Measurements from ENCODE around the gene AATF.

Gene AATF

DNA sequence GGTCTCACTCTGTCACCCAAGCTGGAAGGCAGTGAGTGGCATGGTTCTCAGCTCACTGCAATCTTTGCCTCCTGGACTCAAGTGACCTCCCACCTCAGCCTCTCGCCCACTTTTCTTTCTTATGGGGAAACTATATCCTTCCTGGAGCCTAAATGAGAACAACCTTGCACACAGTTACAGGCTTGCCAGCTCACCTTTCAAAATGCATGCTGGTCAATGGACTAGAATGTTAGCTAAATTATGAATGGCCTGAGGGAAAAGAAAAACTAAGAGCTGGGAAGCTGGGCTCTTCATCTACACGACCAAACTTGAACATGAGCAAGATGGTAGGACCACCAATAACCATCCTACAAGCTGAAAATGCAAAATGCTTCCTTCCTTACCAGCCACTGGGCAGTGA, 22.1 kb upstream of the AATF start:
- Histone ChIP-seq H3K27me3 (ENCODE audit: insufficient read depth, low read length, poor library complexity) (peaks cover 5% of the 10 kb centered on the region), H3K36me3 (ENCODE audit: control insufficient read depth, insufficient read depth, low read length) (peaks cover 4% of the 10 kb centered on the region)
- no CpG with 5 or more reads among the region's 2 CpGs for WGBS (ENCODE audit: extremely low coverage, insufficient coverage, low lambda C conversion rate)

DNA sequence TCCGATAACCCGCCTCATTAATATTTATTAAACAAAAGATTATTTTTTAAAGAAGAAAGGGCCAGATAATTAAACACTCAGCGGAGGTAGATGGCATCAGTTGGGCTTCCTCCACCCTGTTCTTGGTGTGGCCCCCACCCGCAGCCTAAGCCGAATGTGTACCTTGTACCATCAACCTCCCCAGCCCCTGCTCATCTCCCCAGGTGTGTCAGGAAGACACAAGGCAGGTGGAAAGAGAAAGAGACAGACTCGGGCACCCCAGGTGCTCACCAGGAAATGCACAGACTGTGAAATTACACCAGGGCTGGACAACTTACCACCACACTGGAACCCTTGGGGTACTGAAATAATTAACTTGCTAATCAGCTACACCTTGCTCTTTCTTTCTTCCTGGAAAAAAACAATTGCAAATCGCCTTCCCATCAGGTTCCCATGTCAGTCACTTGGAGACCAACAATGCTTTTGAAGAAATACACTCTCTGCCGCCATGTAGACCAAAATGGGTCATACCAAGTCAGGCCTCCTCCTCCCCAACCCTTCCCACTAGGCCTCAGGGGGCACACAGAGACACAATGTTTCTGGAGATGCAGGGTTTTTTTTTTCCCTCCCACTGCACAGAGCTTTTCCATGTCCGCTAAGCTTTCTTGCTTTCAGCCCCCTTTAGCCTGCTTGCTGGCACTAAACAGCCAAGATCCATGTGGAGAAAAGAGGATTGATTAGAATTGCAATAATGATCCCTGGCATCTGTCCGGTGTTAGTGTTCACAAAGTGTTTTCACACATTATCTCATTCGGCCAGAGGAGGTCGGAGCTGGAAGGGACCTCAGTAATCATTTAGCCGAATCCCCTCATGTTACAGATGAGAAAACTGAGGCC, 20.0 kb upstream of the AATF start:
- H3K4me2 ChIP-seq (ENCODE audit: low read length) = no peak overlapping the region
- H4K5ac ChIP-seq (ENCODE audit: low read length) = no peak overlapping the region
- H2BK120ac ChIP-seq (ENCODE audit: low read depth, low read length) = peak overlapping the region; percentile 35
- peaks cover 18% of the 10 kb centered on the region for H3K79me1 ChIP-seq (ENCODE audit: low read length)
- no peak overlapping the region for H2AK5ac ChIP-seq (ENCODE audit: low read length)
- peak overlapping the region; percentile 29 for H3K9ac ChIP-seq (ENCODE audit: low read length)
- H3K4me3 ChIP-seq (ENCODE audit: low read length) = no peak overlapping the region
- no peak overlapping the region for H3K23ac ChIP-seq (ENCODE audit: low read length)
- H3K79me2 ChIP-seq (ENCODE audit: control insufficient read depth, insufficient read depth, low read length) = peaks cover 25% of the 10 kb centered on the region
- no peak overlapping the region for H4K8ac ChIP-seq (ENCODE audit: low read depth, low read length)
- peak overlapping the region; percentile 50 for H3K27ac ChIP-seq (ENCODE audit: low read depth, low read length)
- H3K4ac ChIP-seq (ENCODE audit: low read depth, low read length) = peak overlapping the region; percentile 8
- peaks cover 9% of the 10 kb centered on the region for H3K36me3 ChIP-seq (ENCODE audit: control insufficient read depth, insufficient read depth, low read length)
- H2BK15ac ChIP-seq (replicated peaks; ENCODE audit: low read depth) = no peak overlapping the region
- H3K27me3 ChIP-seq (ENCODE audit: insufficient read depth, low read length, poor library complexity) = peaks cover 17% of the 10 kb centered on the region
- H3K4me1 ChIP-seq (ENCODE audit: control insufficient read depth, low read depth, low read length) = peaks cover 55% of the 10 kb centered on the region
- WGBS (ENCODE audit: extremely low coverage, insufficient coverage, low lambda C conversion rate) = no CpG with 5 or more reads among the region's 13 CpGs
- peak overlapping the region; percentile 72 for H3K56ac ChIP-seq (ENCODE audit: low read length)
- no peak for DNase-seq
- H3K18ac ChIP-seq (ENCODE audit: low read length) = peak overlapping the region; percentile 64
- peak overlapping the region; percentile 24 for H2BK5ac ChIP-seq (ENCODE audit: low read length)

More for the DNA sequence above, 22.1 kb upstream of the AATF start:
- peaks cover 12% of the 10 kb centered on the region for H3K79me1 ChIP-seq (ENCODE audit: low read length)
- H3K4me1 ChIP-seq (ENCODE audit: control insufficient read depth, low read depth, low read length) = peaks cover 59% of the 10 kb centered on the region
- peak overlapping the region; percentile 68 for H2AK5ac ChIP-seq (ENCODE audit: low read length)
- H4K8ac ChIP-seq (ENCODE audit: low read depth, low read length) = no peak overlapping the region
- H3K79me2 ChIP-seq (ENCODE audit: control insufficient read depth, insufficient read depth, low read length) = peaks cover 10% of the 10 kb centered on the region
- H3K56ac ChIP-seq (ENCODE audit: low read length) = peak overlapping the region; percentile 80
- no peak overlapping the region for H2BK15ac ChIP-seq (replicated peaks; ENCODE audit: low read depth)
- H4K5ac ChIP-seq (ENCODE audit: low read length) = peak overlapping the region; percentile 85
- H2BK120ac ChIP-seq (ENCODE audit: low read depth, low read length) = peak overlapping the region; percentile 45
- H2BK5ac ChIP-seq (ENCODE audit: low read length) = peak overlapping the region; percentile 87
- no peak overlapping the region for H3K4me3 ChIP-seq (ENCODE audit: low read length)
- H3K27ac ChIP-seq (ENCODE audit: low read depth, low read length) = peak overlapping the region; percentile 64
- DNase-seq = no peak
- peak overlapping the region; percentile 51 for H3K9ac ChIP-seq (ENCODE audit: low read length)
- peak overlapping the region; percentile 85 for H3K18ac ChIP-seq (ENCODE audit: low read length)
- H3K23ac ChIP-seq (ENCODE audit: low read length) = peak overlapping the region; percentile 38
- peak overlapping the region; percentile 71 for H3K4ac ChIP-seq (ENCODE audit: low read depth, low read length)
- H3K4me2 ChIP-seq (ENCODE audit: low read length) = no peak overlapping the region

DNA sequence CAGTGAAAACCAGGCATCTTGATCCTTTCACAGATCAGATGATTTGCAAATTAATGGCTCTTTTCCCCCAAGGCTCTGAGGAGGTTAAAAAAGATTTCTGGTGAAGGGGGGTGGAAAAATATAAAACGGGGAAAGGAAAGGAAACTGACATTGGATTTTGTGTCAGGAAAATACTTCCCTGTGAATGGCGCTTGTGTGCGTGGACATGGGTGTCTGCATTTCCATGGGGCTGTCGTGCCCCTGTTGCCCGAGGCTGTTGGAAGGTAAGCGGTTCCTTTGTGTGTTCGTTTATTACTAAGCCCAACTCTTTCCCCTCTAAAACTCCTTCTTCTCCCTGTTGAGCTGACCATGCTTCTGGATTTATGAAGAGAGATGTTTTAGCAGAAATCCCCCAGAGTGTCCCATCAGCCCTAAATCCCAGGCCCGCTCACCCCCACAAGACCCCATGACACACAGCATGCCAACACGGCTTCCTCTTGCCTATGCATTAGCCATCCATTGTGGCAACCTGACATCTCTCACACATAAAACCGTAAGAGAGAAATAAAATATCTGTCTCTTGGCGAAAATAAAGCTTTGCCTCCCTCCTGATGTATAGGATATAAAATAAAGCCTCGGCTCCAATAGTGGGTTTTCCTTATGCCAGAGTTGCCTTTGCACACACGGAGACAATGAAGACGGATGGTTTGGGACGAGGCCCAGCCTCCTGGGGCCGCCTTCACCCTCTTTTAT, 18.7 kb upstream of the AATF start:
- peak overlapping the region; percentile 72 for H3K56ac ChIP-seq (ENCODE audit: low read length)
- H2AK5ac ChIP-seq (ENCODE audit: low read length) = no peak overlapping the region
- H2BK120ac ChIP-seq (ENCODE audit: low read depth, low read length) = no peak overlapping the region
- peaks cover 38% of the 10 kb centered on the region for H3K79me2 ChIP-seq (ENCODE audit: control insufficient read depth, insufficient read depth, low read length)
- peaks cover 21% of the 10 kb centered on the region for H3K79me1 ChIP-seq (ENCODE audit: low read length)
- peak overlapping the region; percentile 64 for H3K18ac ChIP-seq (ENCODE audit: low read length)
- H3K4ac ChIP-seq (ENCODE audit: low read depth, low read length) = peak overlapping the region; percentile 23
- H3K36me3 ChIP-seq (ENCODE audit: control insufficient read depth, insufficient read depth, low read length) = peaks cover 10% of the 10 kb centered on the region
- no peak overlapping the region for H3K4me2 ChIP-seq (ENCODE audit: low read length)
- peaks cover 19% of the 10 kb centered on the region for H3K27me3 ChIP-seq (ENCODE audit: insufficient read depth, low read length, poor library complexity)
- no peak overlapping the region for H3K27ac ChIP-seq (ENCODE audit: low read depth, low read length)
- DNase-seq = no peak
- H3K4me3 ChIP-seq (ENCODE audit: low read length) = no peak overlapping the region
- H3K23ac ChIP-seq (ENCODE audit: low read length) = no peak overlapping the region
- WGBS (ENCODE audit: extremely low coverage, insufficient coverage, low lambda C conversion rate) = no CpG with 5 or more reads among the region's 16 CpGs
- H3K4me1 ChIP-seq (ENCODE audit: control insufficient read depth, low read depth, low read length) = peaks cover 53% of the 10 kb centered on the region
- H2BK5ac ChIP-seq (ENCODE audit: low read length) = no peak overlapping the region
- H4K5ac ChIP-seq (ENCODE audit: low read length) = no peak overlapping the region
- H4K8ac ChIP-seq (ENCODE audit: low read depth, low read length) = no peak overlapping the region
- peak overlapping the region; percentile 38 for H3K9ac ChIP-seq (ENCODE audit: low read length)
- H2BK15ac ChIP-seq (replicated peaks; ENCODE audit: low read depth) = peak overlapping the region; percentile 7

DNA sequence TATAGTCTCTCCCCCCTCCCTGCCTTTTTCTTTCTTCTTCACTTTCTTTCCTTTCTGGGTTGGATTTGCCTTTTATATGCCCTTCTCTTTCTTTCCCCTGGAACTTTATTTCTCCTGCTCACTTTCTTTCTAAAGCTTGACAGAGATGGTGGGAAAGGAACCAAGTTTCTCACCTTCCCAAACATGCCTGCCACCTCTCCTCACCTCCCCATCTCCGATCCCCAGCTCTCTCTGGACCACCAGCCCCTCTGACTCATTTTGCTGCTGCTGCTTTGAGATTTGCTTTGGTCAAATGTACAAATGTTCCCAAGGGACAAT, 18.2 kb upstream of the AATF start:
- no peak for DNase-seq
- H3K18ac ChIP-seq (ENCODE audit: low read length) = no peak overlapping the region
- H3K4me2 ChIP-seq (ENCODE audit: low read length) = no peak overlapping the region
- no peak overlapping the region for H3K27ac ChIP-seq (ENCODE audit: low read depth, low read length)
- peak overlapping the region; percentile 6 for H3K56ac ChIP-seq (ENCODE audit: low read length)
- no peak overlapping the region for H2BK15ac ChIP-seq (replicated peaks; ENCODE audit: low read depth)
- H3K36me3 ChIP-seq (ENCODE audit: control insufficient read depth, insufficient read depth, low read length) = peaks cover 8% of the 10 kb centered on the region
- H3K79me2 ChIP-seq (ENCODE audit: control insufficient read depth, insufficient read depth, low read length) = peaks cover 41% of the 10 kb centered on the region
- H3K23ac ChIP-seq (ENCODE audit: low read length) = no peak overlapping the region
- no peak overlapping the region for H3K4me3 ChIP-seq (ENCODE audit: low read length)
- no peak overlapping the region for H3K4ac ChIP-seq (ENCODE audit: low read depth, low read length)
- H3K27me3 ChIP-seq (ENCODE audit: insufficient read depth, low read length, poor library complexity) = peaks cover 19% of the 10 kb centered on the region
- WGBS (ENCODE audit: extremely low coverage, insufficient coverage, low lambda C conversion rate) = no CpG with 5 or more reads among the region's 1 CpG
- H2BK120ac ChIP-seq (ENCODE audit: low read depth, low read length) = no peak overlapping the region
- no peak overlapping the region for H2AK5ac ChIP-seq (ENCODE audit: low read length)
- H4K8ac ChIP-seq (ENCODE audit: low read depth, low read length) = no peak overlapping the region
- H3K9ac ChIP-seq (ENCODE audit: low read length) = no peak overlapping the region
- H3K79me1 ChIP-seq (ENCODE audit: low read length) = peaks cover 17% of the 10 kb centered on the region
- H3K4me1 ChIP-seq (ENCODE audit: control insufficient read depth, low read depth, low read length) = peaks cover 49% of the 10 kb centered on the region
- H2BK5ac ChIP-seq (ENCODE audit: low read length) = no peak overlapping the region
- H4K5ac ChIP-seq (ENCODE audit: low read length) = no peak overlapping the region

- H4K8ac ChIP-seq (ENCODE audit: low read depth, low read length) = no peak overlapping the region
- DNase-seq = no peak
- H3K23ac ChIP-seq (ENCODE audit: low read length) = no peak overlapping the region
- H3K4ac ChIP-seq (ENCODE audit: low read depth, low read length) = peak overlapping the region; percentile 23
- peaks cover 8% of the 10 kb centered on the region for H3K36me3 ChIP-seq (ENCODE audit: control insufficient read depth, insufficient read depth, low read length)
- peak overlapping the region; percentile 15 for H3K18ac ChIP-seq (ENCODE audit: low read length)
- H3K9ac ChIP-seq (ENCODE audit: low read length) = peak overlapping the region; percentile 76
- peak overlapping the region; percentile 65 for H2BK5ac ChIP-seq (ENCODE audit: low read length)
- H3K4me1 ChIP-seq (ENCODE audit: control insufficient read depth, low read depth, low read length) = peaks cover 44% of the 10 kb centered on the region
- H3K27ac ChIP-seq (ENCODE audit: low read depth, low read length) = no peak overlapping the region
- no peak overlapping the region for H3K4me3 ChIP-seq (ENCODE audit: low read length)
- no peak overlapping the region for H4K5ac ChIP-seq (ENCODE audit: low read length)
- H3K79me2 ChIP-seq (ENCODE audit: control insufficient read depth, insufficient read depth, low read length) = peaks cover 47% of the 10 kb centered on the region
- peaks cover 16% of the 10 kb centered on the region for H3K79me1 ChIP-seq (ENCODE audit: low read length)
- H3K4me2 ChIP-seq (ENCODE audit: low read length) = peak overlapping the region; percentile 7
- H2AK5ac ChIP-seq (ENCODE audit: low read length) = peak overlapping the region; percentile 51
- no CpG with 5 or more reads among the region's 7 CpGs for WGBS (ENCODE audit: extremely low coverage, insufficient coverage, low lambda C conversion rate)
- H2BK15ac ChIP-seq (replicated peaks; ENCODE audit: low read depth) = no peak overlapping the region
- H3K56ac ChIP-seq (ENCODE audit: low read length) = peak overlapping the region; percentile 6
- H3K27me3 ChIP-seq (ENCODE audit: insufficient read depth, low read length, poor library complexity) = peaks cover 19% of the 10 kb centered on the region
- no peak overlapping the region for H2BK120ac ChIP-seq (ENCODE audit: low read depth, low read length)
These were observed 17.6 kb upstream of the AATF start for GRCh38 chr17:36931096-36931696.

All from mesendoderm (in vitro differentiated cells).